B cell (primary cell): Measurements from ENCODE around the gene BPIFA3. TPM values are rescaled to one million over a fixed set of nuclear protein-coding genes. Genes with fewer than 3 reads are reported as not detected.
A peak's percentile ranks its signal among the peaks of the same experiment; 100 is the strongest.

ENCODE experiments used
- ATAC-seq: fragments of 200-7000 bp; cut with Tn5 transposase; one replicate; pipeline ENCODE4 v1.10.0; 2021; ENCODE audit warnings: low read depth, mild to moderate bottlenecking, moderate number of reproducible peaks, moderate library complexity
- CTCF ChIA-PET: fragments of 350-600 bp; sonication (Branson Sonifier 250); formaldehyde crosslinking; loops from one replicate; lab custom pipeline; 2021; ENCODE audit warnings: antibody characterized with exemption, inconsistent platforms; lab: Charles Lee
- POLR2A ChIA-PET: fragments of 350-600 bp; sonication (Branson Sonifier 250); formaldehyde crosslinking; loops from one replicate; lab custom pipeline; 2021; ENCODE audit warnings: antibody characterized with exemption; lab: Charles Lee
- DNase-seq: peaks from one replicate; pipeline ENCODE4 v3.0.0; 2013
- H2AFZ ChIP-seq: 2 replicates; pipeline ENCODE4 v1.6.1; 2012; ENCODE audit warnings: mild to moderate bottlenecking, low read depth, low read length; ENCODE audit not compliant: insufficient read depth, poor library complexity, severe bottlenecking
- H3K27ac ChIP-seq, 2 donors: 1 replicate in 1 of 2; 2 replicates in 1 of 2; pipeline ENCODE4 v1.5.1; 2012 to 2013; ENCODE audit warnings: low read length in 2 of 2, mild to moderate bottlenecking in 2 of 2, moderate library complexity in 1 of 2
- H3K27me3 ChIP-seq, 4 experiments: fragments of 200-600 bp in 1 of 4; sonication (generic) in 1 of 4; replicated peaks in 1 of 4; 1 replicate in 2 of 4; 2 replicates in 2 of 4; pipeline versions ENCODE4 v1.6.1 to v1.7.0; 2013 to 2016; ENCODE audit warnings: low read length in 3 of 4, mild to moderate bottlenecking in 2 of 4, mixed read lengths in 1 of 4, moderate library complexity in 1 of 4; ENCODE audit not compliant: insufficient read depth in 4 of 4, control insufficient read depth in 3 of 4; ENCODE audit errors: control extremely low read depth in 1 of 4
- H3K36me3 ChIP-seq, 2 experiments: replicated peaks in 1 of 2; 1 replicate in 1 of 2; 2 replicates in 1 of 2; pipeline versions ENCODE4 v1.6.1 to v1.7.1; 2013; ENCODE audit warnings: low read length in 1 of 2; ENCODE audit not compliant: insufficient read depth in 2 of 2, control insufficient read depth in 1 of 2; ENCODE audit errors: control extremely low read depth in 1 of 2, extremely low read depth in 1 of 2
- H3K4me1 ChIP-seq, 2 donors: fragments of 200-600 bp in 1 of 2; sonication (generic) in 1 of 2; 1 replicate in 1 of 2; 2 replicates in 1 of 2; pipeline versions ENCODE4 v1.5.1 to v1.6.1; 2013 to 2017; ENCODE audit warnings: low read length in 2 of 2; ENCODE audit not compliant: control insufficient read depth in 2 of 2, insufficient read depth in 2 of 2
- H3K4me2 ChIP-seq: replicated peaks from 2 replicates; pipeline ENCODE3; 2012; ENCODE audit warnings: mild to moderate bottlenecking, low read depth, low read length; ENCODE audit not compliant: poor library complexity, severe bottlenecking
- H3K4me3 ChIP-seq, 5 experiments: fragments of 200-600 bp in 1 of 5; sonication (generic) in 1 of 5; 1 replicate in 3 of 5; 2 replicates in 2 of 5; pipeline versions ENCODE4 v1.5.1 to v1.7.0; 2011 to 2016; ENCODE audit warnings: low read length in 4 of 5, mild to moderate bottlenecking in 4 of 5, low read depth in 2 of 5, control low read depth in 1 of 5, moderate library complexity in 1 of 5; ENCODE audit not compliant: insufficient read depth in 1 of 5; ENCODE audit errors: control extremely low read depth in 1 of 5, extremely low read depth in 1 of 5
- H3K79me2 ChIP-seq: fragments of 200-600 bp; sonication (generic); one replicate; pipeline ENCODE4 v1.6.0; 2016; ENCODE audit warnings: low read length; ENCODE audit not compliant: control insufficient read depth, insufficient read depth
- H3K9ac ChIP-seq: fragments of 200-600 bp; sonication (generic); 2 replicates; pipeline ENCODE4 v1.6.1; 2017; ENCODE audit warnings: mild to moderate bottlenecking, low read length, moderate library complexity
- H3K9me3 ChIP-seq, 3 donors: one replicate each; pipeline versions ENCODE4 v1.6.1 to v1.7.1; 2013; ENCODE audit warnings: low read length in 2 of 3; ENCODE audit not compliant: control insufficient read depth in 2 of 3, insufficient read depth in 1 of 3; ENCODE audit errors: control extremely low read depth in 1 of 3
- H4K20me1 ChIP-seq: 2 replicates; pipeline ENCODE4 v1.6.0; 2012; ENCODE audit warnings: mild to moderate bottlenecking, low read length; ENCODE audit not compliant: insufficient read depth, control insufficient read depth, poor library complexity, severe bottlenecking
- H3K27ac Mint-ChIP-seq: one replicate; pipeline ENCODE4 v1.8.0; 2021; ENCODE audit warnings: mixed read lengths
- H3K27me3 Mint-ChIP-seq: one replicate; pipeline ENCODE4 v1.8.0; 2021; ENCODE audit warnings: mixed read lengths
- H3K4me1 Mint-ChIP-seq: one replicate; pipeline ENCODE4 v1.8.0; 2021; ENCODE audit warnings: mixed read lengths
- H3K4me3 Mint-ChIP-seq: one replicate; pipeline ENCODE4 v1.8.0; 2021; ENCODE audit warnings: mixed read lengths
- H3K9me3 Mint-ChIP-seq: one replicate; pipeline ENCODE4 v1.8.0; 2022; ENCODE audit warnings: mixed read lengths; ENCODE audit not compliant: insufficient read depth
- CTCF ChIP-seq: fragments of 200-600 bp; IDR thresholded peaks from one replicate; pipeline ENCODE4 v1.8.0; 2022; ENCODE audit warnings: antibody characterized with exemption, mild to moderate bottlenecking
- EZH2 ChIP-seq: IDR thresholded peaks from 2 replicates; pipeline ENCODE4 v1.6.1; 2012; ENCODE audit warnings: borderline replicate concordance, low read depth, mild to moderate bottlenecking, moderate library complexity, low read length; ENCODE audit not compliant: insufficient read depth, poor library complexity, severe bottlenecking
- WGBS: methylation state at CpG from one replicate; pipeline ENCODE4 v1.1.5; 2013; ENCODE audit warnings: missing lambda C conversion rate; ENCODE audit not compliant: insufficient coverage; 5-methylcytosine and 5-hydroxymethylcytosine counted together
- intact Hi-C: fragments of 100-400 bp; cut with micrococcal nuclease; formaldehyde crosslinking; loops from one replicate; pipeline ENCODE4 v1.10.0; 2022
- polyA plus RNA-seq: library from polyadenylated mRNA; depleted of rRNA; stranded (reverse); fragments of >200 nt; gene quantifications from 2 replicates; pipeline ENCODE4 v1.2.3, GENCODE V29; 2012
- total RNA-seq, 2 donors: library from RNA; stranded (reverse); fragments of 120-200 nt in 1 of 2; gene quantifications; 1 replicate in 1 of 2; 2 replicates in 1 of 2; pipeline versions ENCODE4 v1.2.3 to v1.2.4, GENCODE V29; 2013 to 2022

BPIFA3 gene
- total and polyA plus RNA-seq, 2 donors (not counting 1 experiment from before 2014, with no cell fraction given): not detected

DNA sequence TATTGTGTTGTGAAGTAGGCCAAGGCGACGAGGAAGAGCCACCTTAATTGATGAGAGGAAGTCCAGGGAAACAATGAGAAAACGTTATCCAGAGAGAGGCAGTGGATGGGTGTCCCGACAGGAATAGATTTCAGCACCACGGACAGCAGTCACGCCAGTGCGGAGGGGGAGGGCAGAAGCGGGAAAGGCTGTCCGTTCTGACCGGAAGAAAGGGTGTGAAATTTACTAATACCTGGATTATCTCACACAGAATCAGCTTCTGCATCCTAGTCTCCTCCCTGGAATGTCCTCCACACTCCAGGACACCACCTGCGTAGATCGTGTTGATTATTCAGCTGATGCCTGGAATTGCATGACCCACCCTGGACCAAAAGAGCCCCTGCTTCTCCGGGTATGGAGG is 7.4 kb upstream of the BPIFA3 start:
- no peak overlapping the region for H3K27ac ChIP-seq
- no peaks in the 10 kb centered on the region for H3K79me2 ChIP-seq
- H3K27me3 Mint-ChIP-seq: peaks cover 46% of the 10 kb centered on the region
- H3K9me3 ChIP-seq: peaks cover 0 to 5% (median 0%) of the 10 kb centered on the region in 3 donors
- H3K4me3 Mint-ChIP-seq: no peak overlapping the region
- DNase-seq (peak; percentile 13), ATAC-seq (no peak)
- peaks cover 0 to 10% (median 0%) of the 10 kb centered on the region in 4 experiments for H3K27me3 ChIP-seq
- no peaks in the 10 kb centered on the region for H3K4me1 ChIP-seq
- no peak overlapping the region for H3K4me2 ChIP-seq
- no peaks in the 10 kb centered on the region for H3K4me1 Mint-ChIP-seq
- H3K27ac Mint-ChIP-seq: no peak overlapping the region
- H4K20me1 ChIP-seq: no peaks in the 10 kb centered on the region
- intact Hi-C loops: loop anchor here (10.0 kb wide), 1 partner anchor 415 kb away; no protein-coding TSS in a partner anchor
- no peak overlapping the region for H3K4me3 ChIP-seq
- no peaks in the 10 kb centered on the region for H3K9me3 Mint-ChIP-seq
- WGBS: 21% methylated on average over 8 of the region's 13 CpGs
- no peak overlapping the region for H3K9ac ChIP-seq
- CTCF ChIA-PET: no interaction called here
- no peak overlapping the region for H2AFZ ChIP-seq
- POLR2A ChIA-PET: no interaction called here
- no peaks in the 10 kb centered on the region for H3K36me3 ChIP-seq
- TF ChIP-seq EZH2 (no peak), CTCF (no peak)

DNA sequence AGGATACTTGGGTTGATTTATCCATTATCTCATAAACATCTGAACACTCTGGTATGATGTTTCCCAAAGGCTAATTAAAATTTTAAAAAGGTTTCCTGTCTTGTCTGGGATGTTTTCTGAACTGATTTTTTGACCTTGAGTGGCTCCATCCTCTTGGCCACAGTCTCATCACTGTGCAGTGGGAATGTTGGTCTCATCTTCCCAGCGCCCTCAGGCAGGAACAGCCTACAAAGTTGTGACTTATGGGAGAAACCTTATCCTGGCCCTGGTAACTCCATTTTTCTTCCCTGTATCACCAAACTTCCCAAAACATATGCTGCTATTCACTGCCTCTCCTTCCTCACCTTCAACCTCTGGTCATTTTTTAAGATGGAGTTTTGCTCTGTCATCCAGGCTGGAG is 6.8 kb upstream of the BPIFA3 start:
- Histone ChIP-seq H3K4me1 (no peaks in the 10 kb centered on the region), H3K9me3 (peaks cover 0 to 5% (median 0%) of the 10 kb centered on the region in 3 donors), H3K79me2 (no peaks in the 10 kb centered on the region), H2AFZ (no peak overlapping the region), H3K4me3 (no peak overlapping the region), H3K27me3 (peaks cover 0 to 8% (median 0%) of the 10 kb centered on the region in 4 experiments), H3K36me3 (no peaks in the 10 kb centered on the region), H3K9ac (no peak overlapping the region), H3K27ac (no peak overlapping the region), H4K20me1 (no peaks in the 10 kb centered on the region), H3K4me2 (no peak overlapping the region)
- DNase-seq (no peak), ATAC-seq (no peak)
- Mint-ChIP-seq H3K27ac (no peak overlapping the region), H3K9me3 (no peaks in the 10 kb centered on the region), H3K4me1 (no peaks in the 10 kb centered on the region), H3K27me3 (peaks cover 51% of the 10 kb centered on the region), H3K4me3 (no peak overlapping the region)
- no peak for TF ChIP-seq CTCF
- TF ChIP-seq EZH2: no peak
- CTCF ChIA-PET: interaction anchor here (1.3 kb wide), 1 partner anchor 308 kb away, joined by 4 read pairs; no protein-coding TSS in a partner anchor
- intact Hi-C loops: loop anchor here (10.0 kb wide), 1 partner anchor 416 kb away; no protein-coding TSS in a partner anchor
- 0% methylated on average over 1 of the region's 1 CpG for WGBS
- POLR2A ChIA-PET: no interaction called here
